Parathyroid adenoma (tissue), 2 donors: ENCODE measurements around the gene ABTB2.

Source experiments
- H2AFZ ChIP-seq: fragments of 300-600 bp; sonication (generic); one replicate; pipeline ENCODE4 v1.7.0; 2017; ENCODE audit warnings: antibody characterized with exemption, mild to moderate bottlenecking
- H3K27ac ChIP-seq: fragments of 300-600 bp; sonication (generic); one replicate; pipeline ENCODE4 v1.7.0; 2017
- H3K27me3 ChIP-seq: fragments of 300-600 bp; sonication (generic); one replicate; pipeline ENCODE4 v1.7.0; 2017; ENCODE audit warnings: low read length; ENCODE audit not compliant: control insufficient read depth, insufficient read depth
- H3K36me3 ChIP-seq: fragments of 300-600 bp; sonication (generic); one replicate; pipeline ENCODE4 v1.7.0; 2017; ENCODE audit warnings: low read length; ENCODE audit not compliant: control insufficient read depth, insufficient read depth
- H3K4me1 ChIP-seq: fragments of 300-600 bp; sonication (generic); one replicate; pipeline ENCODE4 v1.7.0; 2017; ENCODE audit warnings: control low read depth
- H3K4me2 ChIP-seq: fragments of 300-600 bp; sonication (generic); one replicate; pipeline ENCODE4 v1.7.0; 2017; ENCODE audit warnings: low read length
- H3K4me3 ChIP-seq: fragments of 300-600 bp; sonication (generic); one replicate; pipeline ENCODE4 v1.7.0; 2017; ENCODE audit warnings: low read depth, low read length
- H3K79me2 ChIP-seq: fragments of 300-600 bp; sonication (generic); one replicate; pipeline ENCODE4 v1.7.0; 2017; ENCODE audit warnings: control low read depth
- H3K9ac ChIP-seq: fragments of 300-600 bp; sonication (generic); one replicate; pipeline ENCODE4 v1.7.0; 2017; ENCODE audit warnings: mild to moderate bottlenecking
- H3K9me3 ChIP-seq: fragments of 300-600 bp; sonication (generic); one replicate; pipeline ENCODE4 v1.7.0; 2017; ENCODE audit warnings: low read length; ENCODE audit not compliant: control insufficient read depth
- CTCF ChIP-seq: fragments of 300-600 bp; sonication (generic); IDR thresholded peaks from one replicate; pipeline ENCODE4 v1.7.0; 2017; ENCODE audit warnings: antibody characterized with exemption, mild to moderate bottlenecking
- donor health status: primary hyperparathyroidism.

The ABTB2 gene

DNA sequence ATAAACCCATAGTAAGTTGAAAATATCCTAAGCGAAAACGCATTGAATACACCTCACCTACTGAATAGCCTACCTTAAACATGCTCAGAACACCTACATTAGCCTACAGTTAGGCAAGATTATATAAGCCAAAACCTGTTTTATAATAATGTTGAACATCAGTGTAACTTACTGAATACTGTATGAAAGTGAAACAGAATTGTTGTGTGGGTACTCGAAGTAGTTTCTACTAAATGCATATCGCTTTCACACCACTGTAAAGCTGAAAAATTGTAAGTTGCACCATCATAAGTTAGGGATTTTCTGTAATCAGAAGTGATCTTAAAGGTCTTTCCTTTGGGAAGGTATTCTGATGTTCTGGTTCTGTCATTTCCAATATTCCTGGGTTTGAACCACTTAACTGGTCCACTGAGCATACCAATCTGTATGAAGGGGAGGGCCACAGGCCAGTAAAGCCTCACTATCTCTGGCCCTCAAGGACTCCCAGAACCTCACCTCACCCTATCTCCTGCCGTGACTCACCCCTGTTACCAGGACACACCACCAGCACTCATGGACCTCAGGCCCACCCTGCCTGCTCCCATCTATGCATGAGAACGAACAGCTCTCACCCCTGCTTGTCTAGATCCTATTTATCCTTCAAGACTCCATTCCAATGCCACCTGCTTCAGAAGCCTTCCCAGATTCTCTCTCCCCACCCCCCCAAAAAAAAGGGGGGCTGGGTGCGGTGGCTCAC, 182.4 kb downstream of the ABTB2 start:
- Histone ChIP-seq H3K4me3 (no peak overlapping the region), H3K9ac (no peak overlapping the region)

DNA sequence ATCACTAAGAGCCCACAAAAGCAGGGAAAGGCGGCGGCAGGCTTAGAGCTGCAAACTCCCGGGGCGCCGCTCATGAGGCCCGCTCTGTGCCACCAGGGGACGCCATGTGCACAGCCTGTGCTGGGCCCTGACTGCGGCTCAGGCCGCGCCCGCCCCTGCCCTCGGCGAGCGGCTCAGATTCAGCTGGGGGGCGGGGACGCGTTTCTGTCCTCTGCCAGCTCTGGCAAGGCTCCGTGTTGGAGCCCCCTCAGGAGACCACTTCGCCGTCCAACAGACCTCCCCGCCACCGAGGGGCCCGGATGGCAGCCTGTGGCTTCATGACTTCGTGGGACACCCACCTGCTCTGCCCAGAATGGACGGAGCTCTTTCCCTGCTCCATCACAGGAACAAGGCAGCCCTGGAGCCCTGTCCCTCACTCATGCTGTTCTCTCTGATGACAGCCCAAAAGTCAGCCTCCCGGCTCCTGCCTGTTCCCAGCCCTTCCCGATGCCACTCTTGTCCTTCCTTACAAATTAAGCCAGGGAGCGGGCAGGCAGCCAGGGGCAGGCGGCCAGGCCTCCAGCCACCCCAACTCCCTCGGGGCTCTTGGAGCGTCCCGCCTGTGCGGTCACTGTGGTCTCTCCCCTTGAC, 183.3 kb downstream of the ABTB2 start:
- Histone ChIP-seq H3K9ac (no peak overlapping the region), H3K36me3 (no peaks in the 10 kb centered on the region), H3K27me3 (no peaks in the 10 kb centered on the region), H3K9me3 (no peaks in the 10 kb centered on the region), H3K4me3 (no peak overlapping the region), H3K79me2 (no peaks in the 10 kb centered on the region), H3K4me2 (no peak overlapping the region), H3K4me1 (no peaks in the 10 kb centered on the region), H3K27ac (no peak overlapping the region), H2AFZ (peak overlapping the region; percentile 50)
- TF ChIP-seq CTCF, result peak; percentile 73

More for the DNA sequence above, 182.4 kb downstream of the ABTB2 start:
- no peak overlapping the region for H2AFZ ChIP-seq
- H3K27me3 ChIP-seq, result no peaks in the 10 kb centered on the region
- no peak overlapping the region for H3K4me2 ChIP-seq
- H3K27ac ChIP-seq, result no peak overlapping the region
- TF ChIP-seq CTCF, result no peak
- no peaks in the 10 kb centered on the region for H3K36me3 ChIP-seq
- H3K4me1 ChIP-seq, result no peaks in the 10 kb centered on the region
- no peaks in the 10 kb centered on the region for H3K9me3 ChIP-seq
- no peaks in the 10 kb centered on the region for H3K79me2 ChIP-seq

- no peak overlapping the region for H2AFZ ChIP-seq
- H3K4me1 ChIP-seq, result no peaks in the 10 kb centered on the region
- no peak overlapping the region for H3K27ac ChIP-seq
- H3K4me3 ChIP-seq, result no peak overlapping the region
- H3K36me3 ChIP-seq, result no peaks in the 10 kb centered on the region
- H3K4me2 ChIP-seq, result no peak overlapping the region
- H3K79me2 ChIP-seq, result no peaks in the 10 kb centered on the region
- H3K27me3 ChIP-seq, result no peaks in the 10 kb centered on the region
- no peak for TF ChIP-seq CTCF
- H3K9ac ChIP-seq, result no peak overlapping the region
- H3K9me3 ChIP-seq, result no peaks in the 10 kb centered on the region
These were observed 184.8 kb downstream of the ABTB2 start for GRCh38 chr11:34173050-34173449.

DNA sequence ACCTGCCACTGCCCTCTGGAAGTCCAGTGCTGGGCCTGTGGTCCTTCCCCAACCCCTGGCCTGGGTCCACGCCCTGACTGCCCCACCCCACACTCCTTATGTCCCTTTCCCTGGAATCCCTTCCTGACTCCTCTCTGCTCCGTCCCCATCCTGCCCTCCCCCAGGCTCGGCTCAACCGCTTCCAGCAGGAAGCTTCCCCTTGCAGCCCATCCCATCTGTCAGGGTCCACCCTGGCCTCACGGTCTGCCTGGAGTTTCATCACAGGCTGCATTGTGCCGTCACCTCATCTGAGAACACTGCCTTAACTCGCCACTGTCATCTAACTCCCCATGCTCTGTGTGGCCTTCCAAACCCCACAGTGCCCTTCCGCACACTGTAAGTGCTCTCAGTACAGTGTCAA, 188.1 kb downstream of the ABTB2 start:
- Histone ChIP-seq H3K4me1 (no peaks in the 10 kb centered on the region), H2AFZ (no peak overlapping the region), H3K4me2 (no peak overlapping the region), H3K9ac (no peak overlapping the region), H3K9me3 (no peaks in the 10 kb centered on the region), H3K79me2 (no peaks in the 10 kb centered on the region), H3K27me3 (no peaks in the 10 kb centered on the region), H3K27ac (no peak overlapping the region), H3K4me3 (no peak overlapping the region), H3K36me3 (no peaks in the 10 kb centered on the region)
- TF ChIP-seq CTCF, result no peak
